GM13977 (cell line): ENCODE measurements around the gene KBTBD4.

Source experiments
- DNase-seq: peaks from one replicate; pipeline ENCODE4 v3.0.0; 2012; ENCODE audit warnings: low spot score
- in situ Hi-C: fragments of 300-500 bp; cut with MboI; formaldehyde crosslinking; loops from one replicate; pipeline ENCODE4 v1.12.0; 2022; ENCODE audit warnings: low sequenced_read_pairs, low pct_unique_long_range_greater_than_20kb, mixed read lengths, inconsistent platforms; ENCODE audit not compliant: unreplicated experiment
- TF ChIP-seq, protein P1 (sequence below): IDR thresholded peaks from 2 replicates; pipeline ENCODE4 v1.5.1; 2012; ENCODE audit warnings: mild to moderate bottlenecking, control low read depth; ENCODE audit not compliant: insufficient read depth; ENCODE audit errors: extremely low read depth, missing control alignments

The KBTBD4 gene

DNA sequence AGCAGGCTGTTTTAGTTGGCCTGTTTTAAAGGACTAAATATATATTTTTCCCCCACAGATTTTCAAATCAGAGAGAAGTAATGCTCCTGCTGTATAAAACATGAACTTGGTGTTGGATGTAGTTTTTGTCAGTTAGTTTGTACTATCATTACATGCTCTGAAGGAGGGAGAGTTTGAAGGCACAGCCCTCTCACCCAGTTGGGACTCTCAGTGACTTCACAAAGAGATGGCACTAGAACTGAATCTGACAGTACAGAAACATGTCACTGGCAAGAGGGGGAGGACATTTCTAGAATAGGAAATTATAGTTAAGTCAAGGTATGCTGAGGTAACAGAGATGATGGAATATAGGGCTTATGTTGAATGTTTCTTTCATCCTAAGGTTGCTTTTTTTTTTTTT lies 36.5 kb upstream of the KBTBD4 start:
- in situ Hi-C loops: no loop called here
- DNase-seq: no peak
- TF ChIP-seq, protein P1, sequence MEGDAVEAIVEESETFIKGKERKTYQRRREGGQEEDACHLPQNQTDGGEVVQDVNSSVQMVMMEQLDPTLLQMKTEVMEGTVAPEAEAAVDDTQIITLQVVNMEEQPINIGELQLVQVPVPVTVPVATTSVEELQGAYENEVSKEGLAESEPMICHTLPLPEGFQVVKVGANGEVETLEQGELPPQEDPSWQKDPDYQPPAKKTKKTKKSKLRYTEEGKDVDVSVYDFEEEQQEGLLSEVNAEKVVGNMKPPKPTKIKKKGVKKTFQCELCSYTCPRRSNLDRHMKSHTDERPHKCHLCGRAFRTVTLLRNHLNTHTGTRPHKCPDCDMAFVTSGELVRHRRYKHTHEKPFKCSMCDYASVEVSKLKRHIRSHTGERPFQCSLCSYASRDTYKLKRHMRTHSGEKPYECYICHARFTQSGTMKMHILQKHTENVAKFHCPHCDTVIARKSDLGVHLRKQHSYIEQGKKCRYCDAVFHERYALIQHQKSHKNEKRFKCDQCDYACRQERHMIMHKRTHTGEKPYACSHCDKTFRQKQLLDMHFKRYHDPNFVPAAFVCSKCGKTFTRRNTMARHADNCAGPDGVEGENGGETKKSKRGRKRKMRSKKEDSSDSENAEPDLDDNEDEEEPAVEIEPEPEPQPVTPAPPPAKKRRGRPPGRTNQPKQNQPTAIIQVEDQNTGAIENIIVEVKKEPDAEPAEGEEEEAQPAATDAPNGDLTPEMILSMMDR: no peak

DNA sequence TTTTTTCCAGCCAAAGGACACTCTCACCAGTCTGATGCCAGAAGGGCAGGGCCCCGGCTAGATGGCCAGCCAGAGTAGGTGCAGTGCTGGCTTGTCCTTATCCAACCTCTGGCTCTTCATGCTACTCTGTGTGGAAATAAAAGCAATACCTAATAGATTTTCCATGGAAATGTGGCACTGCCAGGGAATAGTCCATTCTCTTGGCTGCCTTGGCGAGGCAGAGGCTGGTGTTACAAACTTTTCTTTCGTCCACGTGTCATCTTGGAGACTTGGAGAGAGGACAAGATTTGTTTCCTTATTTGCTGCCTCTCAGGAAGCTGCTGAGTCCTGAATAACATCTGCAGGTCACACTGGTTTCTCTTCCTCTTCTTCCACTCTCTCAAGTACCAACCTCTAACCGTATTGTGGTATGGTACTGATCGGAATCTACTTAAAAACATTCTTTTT lies 32.6 kb upstream of the KBTBD4 start:
- in situ Hi-C loops: no loop called here
- DNase-seq: no peak
- TF ChIP-seq, protein P1: no peak

DNA sequence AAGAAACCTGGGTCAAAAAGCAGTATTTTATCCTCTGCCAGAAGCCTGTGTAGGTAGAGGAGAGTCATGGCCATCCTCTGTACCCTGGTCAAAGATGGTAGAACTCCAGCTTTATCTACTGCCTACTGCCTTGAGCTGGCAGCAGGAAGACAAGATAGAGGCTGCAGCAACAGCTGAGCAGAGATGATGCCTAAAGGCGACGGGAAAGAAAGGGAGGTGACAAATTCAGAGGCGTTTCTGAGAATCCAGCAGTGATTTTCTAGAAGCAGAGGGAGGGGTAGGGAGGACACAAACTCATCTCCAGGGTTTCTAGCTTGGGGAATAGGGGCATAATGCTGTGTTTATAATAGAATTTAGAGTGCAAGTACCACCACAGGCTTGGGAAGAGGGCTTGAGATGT lies 30.9 kb upstream of the KBTBD4 start:
- in situ Hi-C loops: no loop called here
- DNase-seq: no peak
- TF ChIP-seq, protein P1: no peak

DNA sequence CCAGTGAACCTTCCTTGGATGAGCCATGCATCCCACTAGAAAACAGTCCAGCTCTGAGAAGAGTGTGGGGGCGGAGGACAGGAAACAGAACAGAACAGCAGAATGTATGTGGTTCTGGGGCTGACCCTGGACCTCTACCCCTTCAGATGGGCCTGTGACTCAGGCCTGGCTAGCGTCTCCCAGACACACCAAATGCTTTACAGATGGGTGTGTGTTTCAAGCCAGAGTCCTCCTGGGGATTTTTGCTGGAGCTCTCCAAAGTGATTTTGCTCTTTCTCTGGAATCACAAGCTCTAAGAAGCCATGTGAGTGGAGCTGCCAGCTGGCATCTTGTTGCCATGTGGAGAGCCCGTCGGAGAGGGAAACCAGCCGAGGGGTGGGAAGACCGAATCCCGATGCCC lies 28.6 kb upstream of the KBTBD4 start:
- TF ChIP-seq, protein P1: no peak
- in situ Hi-C loops: no loop called here
- DNase-seq: no peak

DNA sequence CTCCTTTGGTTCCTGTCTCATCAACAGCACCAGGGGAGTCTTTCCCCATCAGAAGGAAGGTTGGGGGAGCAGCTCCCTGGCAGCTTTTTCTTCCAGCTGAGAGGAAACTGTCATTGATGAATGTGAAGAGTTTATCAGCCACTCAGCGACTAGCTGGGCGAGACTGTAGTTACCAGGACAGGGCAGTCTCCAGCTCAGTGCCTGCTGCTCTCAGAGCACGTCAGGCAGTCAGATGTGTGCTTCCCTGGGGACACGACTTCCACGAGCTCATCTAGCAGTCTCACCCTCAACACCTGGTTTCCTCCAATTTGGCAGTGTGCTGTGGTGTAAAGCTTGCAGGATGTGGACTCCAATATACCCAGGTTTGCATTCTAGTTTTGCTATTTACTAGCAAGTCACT lies 28.0 kb upstream of the KBTBD4 start:
- TF ChIP-seq, protein P1: no peak
- in situ Hi-C loops: no loop called here
- no peak for DNase-seq

DNA sequence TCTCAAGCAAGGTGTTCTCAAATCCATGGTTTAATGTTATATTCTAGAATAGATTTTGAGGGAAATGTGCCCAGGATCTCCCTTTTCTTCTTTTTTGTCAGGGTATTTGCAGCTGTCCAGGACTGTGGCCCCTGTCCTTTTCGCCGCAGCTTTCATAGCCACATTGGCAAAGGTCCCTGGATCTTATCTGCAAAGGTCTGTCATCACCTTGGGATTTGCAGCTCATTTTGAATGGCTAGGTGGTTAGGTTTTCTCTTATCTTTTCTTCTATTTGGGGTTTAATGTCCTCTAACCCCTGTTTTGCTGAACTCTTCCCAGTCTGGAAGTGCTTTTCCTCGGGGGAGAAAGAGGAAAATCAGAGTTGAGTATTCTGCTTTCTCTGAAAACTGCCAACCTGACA lies 27.2 kb upstream of the KBTBD4 start:
- no peak for DNase-seq
- TF ChIP-seq, protein P1: no peak
- in situ Hi-C loops: no loop called here

DNA sequence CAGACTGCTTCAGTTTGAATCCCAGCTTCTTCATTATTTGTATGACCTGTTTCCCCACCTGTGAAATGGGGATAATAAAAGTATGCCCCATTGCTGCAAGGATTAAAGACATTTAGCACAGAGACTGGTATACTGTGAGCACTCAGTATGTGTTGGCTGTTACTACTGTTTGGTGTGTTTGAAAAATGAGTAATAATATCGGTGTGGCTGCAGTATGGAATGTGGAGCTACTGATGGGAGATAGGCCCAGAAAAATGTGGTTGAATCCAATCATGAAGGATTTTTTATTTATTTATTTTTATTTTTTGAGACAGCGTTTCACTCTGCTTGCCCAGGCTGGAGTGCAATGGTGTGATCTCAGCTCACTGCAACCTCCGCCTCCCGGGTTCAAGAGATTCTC lies 24.5 kb upstream of the KBTBD4 start:
- TF ChIP-seq, protein P1: no peak
- in situ Hi-C loops: no loop called here

More for the DNA sequence above, 24.5 kb upstream of the KBTBD4 start:
- no peak for DNase-seq
